Colonic mucosa (tissue), 4 donors: ENCODE results near the gene UBL7. TPM values are rescaled to one million over a fixed set of nuclear protein-coding genes. Genes with fewer than 3 reads are reported as not detected.

Experiments used
- DNase-seq: peaks from one replicate; pipeline ENCODE4 v3.0.0-alpha.2; 2020
- H3K27ac ChIP-seq: fragments of 200-600 bp; one replicate; pipeline ENCODE4 v1.8.0; 2021
- H3K27me3 ChIP-seq: fragments of 200-600 bp; one replicate; pipeline ENCODE4 v1.8.0; 2021
- H3K36me3 ChIP-seq: fragments of 200-600 bp; one replicate; pipeline ENCODE4 v1.8.0; 2021
- H3K4me1 ChIP-seq: fragments of 200-600 bp; one replicate; pipeline ENCODE4 v1.8.0; 2021; ENCODE audit warnings: mild to moderate bottlenecking
- H3K4me3 ChIP-seq: fragments of 200-600 bp; one replicate; pipeline ENCODE4 v1.8.0; 2021
- H3K9ac ChIP-seq, 2 donors: one replicate each; pipeline ENCODE4 v1.7.0; 2013; ENCODE audit warnings: control low read depth in 2 of 2, low read depth in 2 of 2, low read length in 2 of 2
- H3K9me3 ChIP-seq: fragments of 200-600 bp; one replicate; pipeline ENCODE4 v1.8.0; 2021
- CTCF ChIP-seq: fragments of 200-600 bp; IDR thresholded peaks from one replicate; pipeline ENCODE4 v1.8.0; 2022; ENCODE audit warnings: antibody characterized with exemption, mild to moderate bottlenecking
- intact Hi-C: fragments of 100-400 bp; cut with DNase I; formaldehyde crosslinking; loops from one replicate; pipeline ENCODE4 v1.14.1; 2022
- total RNA-seq, 2 donors: library from RNA; stranded (reverse); fragmentation: NEBNext Ultra II Directional in 1 of 2; extraction: Animal tissue kit (Norgen Biotek cat#: 25700) in 1 of 2; gene quantifications; one replicate each; pipeline ENCODE4 v1.2.1, GENCODE V29; 2021
- donor health status: healthy.
- donor health status: DM: no; HTN: no; CAD: no.
- donor health status: DM: no; HTN: no; CAD: no.

UBL7 gene
- total RNA-seq, 2 donors from 2014 or later, result 32.2 to 43.8 TPM

GRCh38 chr15:74413350-74414080 is 47.4 kb downstream of the UBL7 start:
- Histone ChIP-seq H3K27ac (no peak overlapping the region), H3K27me3 (no peaks in the 10 kb centered on the region), H3K9ac (no peak overlapping the region), H3K36me3 (no peaks in the 10 kb centered on the region), H3K4me3 (no peak overlapping the region), H3K9me3 (no peaks in the 10 kb centered on the region), H3K4me1 (no peaks in the 10 kb centered on the region)
- intact Hi-C loops, result no loop called here
- no peak for DNase-seq
- no peak for TF ChIP-seq CTCF

GRCh38 chr15:74412159-74412558 is 48.8 kb downstream of the UBL7 start:
- Histone ChIP-seq H3K9me3 (no peaks in the 10 kb centered on the region), H3K9ac (no peak overlapping the region), H3K36me3 (no peaks in the 10 kb centered on the region), H3K4me1 (no peaks in the 10 kb centered on the region), H3K27ac (no peak overlapping the region), H3K27me3 (no peaks in the 10 kb centered on the region), H3K4me3 (no peak overlapping the region)
- DNase-seq, result no peak
- intact Hi-C loops, result no loop called here
- no peak for TF ChIP-seq CTCF

GRCh38 chr15:74411686-74412085 is 49.3 kb downstream of the UBL7 start:
- Histone ChIP-seq H3K36me3 (no peaks in the 10 kb centered on the region), H3K27me3 (no peaks in the 10 kb centered on the region), H3K27ac (no peak overlapping the region), H3K9me3 (no peaks in the 10 kb centered on the region), H3K4me1 (no peaks in the 10 kb centered on the region), H3K4me3 (no peak overlapping the region), H3K9ac (no peak overlapping the region)
- no peak for DNase-seq
- intact Hi-C loops, result no loop called here
- TF ChIP-seq CTCF, result no peak

GRCh38 chr15:74410502-74410901 is 50.5 kb downstream of the UBL7 start:
- H3K4me3 ChIP-seq, result no peak overlapping the region
- H3K9me3 ChIP-seq, result no peaks in the 10 kb centered on the region
- no peak overlapping the region for H3K27ac ChIP-seq
- H3K36me3 ChIP-seq, result no peaks in the 10 kb centered on the region
- TF ChIP-seq CTCF, result no peak
- intact Hi-C loops, result no loop called here
- no peak for DNase-seq
- no peaks in the 10 kb centered on the region for H3K27me3 ChIP-seq
- no peaks in the 10 kb centered on the region for H3K4me1 ChIP-seq
- no peak overlapping the region for H3K9ac ChIP-seq

- Histone ChIP-seq H3K36me3 (no peaks in the 10 kb centered on the region), H3K27me3 (no peaks in the 10 kb centered on the region), H3K4me3 (no peak overlapping the region), H3K27ac (no peak overlapping the region), H3K9me3 (no peaks in the 10 kb centered on the region), H3K4me1 (no peaks in the 10 kb centered on the region), H3K9ac (no peak overlapping the region)
- no peak for DNase-seq
- intact Hi-C loops, result no loop called here
- TF ChIP-seq CTCF, result no peak
Observed at GRCh38 chr15:74409225-74409624, 51.7 kb downstream of the UBL7 start.
